PC-9 (cell line): Measurements from ENCODE around the gene SLC6A18. TPM values are rescaled to one million over a fixed set of nuclear protein-coding genes. Genes with fewer than 3 reads are reported as not detected.

Experiments
- BruUV-seq: library from RNA; stranded (reverse); fragments of 400-500 nt; replicated peaks from 2 replicates; lab custom pipeline; 2021; lab: Mats Ljungman, UMichigan
- CTCF ChIA-PET: fragments of 300-600 bp; sonication (Branson Sonifier 250); formaldehyde crosslinking; loops from one replicate; lab custom pipeline; 2022; ENCODE audit warnings: antibody characterized with exemption; lab: Charles Lee
- POLR2A ChIA-PET: fragments of 300-600 bp; sonication (Branson Sonifier 250); formaldehyde crosslinking; loops from one replicate; lab custom pipeline; 2022; ENCODE audit warnings: antibody characterized with exemption; ENCODE audit not compliant: unreplicated experiment; lab: Charles Lee
- DNase-seq, 2 experiments: peaks; one replicate each; pipeline versions ENCODE4 v3.0.0 to v3.0.0-alpha.2; 2015 to 2022; ENCODE audit warnings: mixed read lengths in 1 of 2
- H2AFZ ChIP-seq: fragments of 200-600 bp; sonication (generic); 2 replicates; pipeline ENCODE4 v1.8.1; 2017; ENCODE audit warnings: antibody characterized with exemption
- H3F3A ChIP-seq: fragments of 200-600 bp; sonication (generic); 2 replicates; pipeline ENCODE4 v1.8.1; 2017; ENCODE audit warnings: antibody characterized with exemption, mild to moderate bottlenecking, low read depth; ENCODE audit not compliant: insufficient read depth
- H3K27ac ChIP-seq: fragments of 200-600 bp; sonication (generic); 2 replicates; pipeline ENCODE4 v1.6.1; 2016; ENCODE audit warnings: mixed run types
- H3K27me3 ChIP-seq: fragments of 200-600 bp; sonication (generic); 2 replicates; pipeline ENCODE4 v1.6.1; 2016; ENCODE audit warnings: low read depth, mixed run types; ENCODE audit not compliant: insufficient read depth
- H3K36me3 ChIP-seq: fragments of 200-600 bp; sonication (generic); 2 replicates; pipeline ENCODE4 v1.6.1; 2016; ENCODE audit warnings: low read depth, mixed run types
- H3K4me1 ChIP-seq: fragments of 200-600 bp; sonication (generic); replicated peaks from 2 replicates; pipeline ENCODE4 v1.6.1; 2016; ENCODE audit warnings: mixed run types; ENCODE audit not compliant: insufficient read depth
- H3K4me2 ChIP-seq: fragments of 200-600 bp; sonication (generic); 2 replicates; pipeline ENCODE4 v1.6.1; 2017; ENCODE audit warnings: mixed run types
- H3K4me3 ChIP-seq: fragments of 200-600 bp; sonication (generic); 2 replicates; pipeline ENCODE4 v1.6.1; 2016; ENCODE audit warnings: mixed run types
- H3K79me2 ChIP-seq: fragments of 200-600 bp; sonication (generic); 2 replicates; pipeline ENCODE4 v1.6.1; 2017; ENCODE audit warnings: low read depth, mixed run types
- H3K9me2 ChIP-seq: fragments of 200-600 bp; sonication (generic); 2 replicates; pipeline ENCODE4 v1.8.1; 2017; ENCODE audit warnings: mild to moderate bottlenecking; ENCODE audit not compliant: insufficient read depth
- H3K9me3 ChIP-seq: fragments of 200-600 bp; sonication (generic); 2 replicates; pipeline ENCODE4 v1.8.1; 2016; ENCODE audit warnings: low read depth; ENCODE audit not compliant: insufficient read depth
- H4K20me1 ChIP-seq: fragments of 200-600 bp; sonication (generic); 2 replicates; pipeline ENCODE4 v1.8.1; 2017; ENCODE audit not compliant: insufficient read depth
- EZH2 ChIP-seq: fragments of 200-600 bp; sonication (generic); IDR thresholded peaks from 2 replicates; pipeline ENCODE4 v1.8.0; 2017; ENCODE audit warnings: antibody characterized with exemption, low read depth
- intact Hi-C: fragments of 100-400 bp; cut with micrococcal nuclease; formaldehyde crosslinking; loops from one replicate; pipeline ENCODE4 v1.10.0; 2022; ENCODE audit not compliant: unreplicated experiment
- total RNA-seq: library from RNA; stranded (reverse); gene quantifications from 2 replicates; pipeline ENCODE4 v1.2.3, GENCODE V29; 2021
- TF ChIP-seq, protein P1 (sequence below): fragments of 200-600 bp; sonication (generic); conservative IDR thresholded peaks from 2 replicates; pipeline ENCODE4 v1.6.1; 2017; ENCODE audit warnings: mixed run types, antibody characterized with exemption, mild to moderate bottlenecking, moderate library complexity

SLC6A18 gene
- total RNA-seq, 1 experiment from 2014 or later: not detected

DNA sequence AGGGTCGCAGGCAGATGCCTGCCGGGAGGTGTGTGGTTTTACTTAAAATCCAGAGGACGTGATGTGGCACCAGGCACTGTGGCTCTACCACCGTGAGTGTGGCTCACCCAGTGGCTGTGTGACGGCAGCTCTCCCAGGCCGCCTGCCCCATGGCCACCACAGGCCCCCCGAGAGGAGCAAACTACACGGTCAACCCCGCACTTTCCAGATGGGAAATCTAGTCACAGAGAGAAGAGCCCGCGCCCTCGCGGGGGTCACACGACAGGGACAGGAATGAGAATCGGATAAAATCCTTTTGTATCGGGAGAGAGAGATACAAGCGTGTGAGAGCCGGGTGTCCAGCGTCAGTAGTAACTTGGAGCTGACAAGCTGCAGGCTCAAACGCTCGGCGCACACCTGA, 45.2 kb downstream of the SLC6A18 start:
- ChIA-PET CTCF (no interaction called here), POLR2A (no interaction called here)
- Histone ChIP-seq H3F3A (peaks cover 4% of the 10 kb centered on the region; the same call in 1 of the 2 replicates), H3K27me3 (0 out of 2 replicates have a peak, but pooled peaks cover 3% of the 10 kb centered on the region), H3K4me2 (no peak overlapping the region), H3K79me2 (no peaks in the 10 kb centered on the region), H4K20me1 (no peaks in the 10 kb centered on the region), H3K9me2 (no peaks in the 10 kb centered on the region), H3K9me3 (no peaks in the 10 kb centered on the region), H2AFZ (no peak overlapping the region), H3K27ac (no peak overlapping the region), H3K4me3 (no peak overlapping the region), H3K36me3 (no peaks in the 10 kb centered on the region), H3K4me1 (no peaks in the 10 kb centered on the region)
- no peak for DNase-seq
- no TSS peak for BruUV-seq
- no peak for TF ChIP-seq EZH2
- TF ChIP-seq, protein P1, sequence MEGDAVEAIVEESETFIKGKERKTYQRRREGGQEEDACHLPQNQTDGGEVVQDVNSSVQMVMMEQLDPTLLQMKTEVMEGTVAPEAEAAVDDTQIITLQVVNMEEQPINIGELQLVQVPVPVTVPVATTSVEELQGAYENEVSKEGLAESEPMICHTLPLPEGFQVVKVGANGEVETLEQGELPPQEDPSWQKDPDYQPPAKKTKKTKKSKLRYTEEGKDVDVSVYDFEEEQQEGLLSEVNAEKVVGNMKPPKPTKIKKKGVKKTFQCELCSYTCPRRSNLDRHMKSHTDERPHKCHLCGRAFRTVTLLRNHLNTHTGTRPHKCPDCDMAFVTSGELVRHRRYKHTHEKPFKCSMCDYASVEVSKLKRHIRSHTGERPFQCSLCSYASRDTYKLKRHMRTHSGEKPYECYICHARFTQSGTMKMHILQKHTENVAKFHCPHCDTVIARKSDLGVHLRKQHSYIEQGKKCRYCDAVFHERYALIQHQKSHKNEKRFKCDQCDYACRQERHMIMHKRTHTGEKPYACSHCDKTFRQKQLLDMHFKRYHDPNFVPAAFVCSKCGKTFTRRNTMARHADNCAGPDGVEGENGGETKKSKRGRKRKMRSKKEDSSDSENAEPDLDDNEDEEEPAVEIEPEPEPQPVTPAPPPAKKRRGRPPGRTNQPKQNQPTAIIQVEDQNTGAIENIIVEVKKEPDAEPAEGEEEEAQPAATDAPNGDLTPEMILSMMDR: no peak
- intact Hi-C loops: no loop called here

- no TSS peak for BruUV-seq
- no peaks in the 10 kb centered on the region for H3K4me1 ChIP-seq
- H3K79me2 ChIP-seq: no peaks in the 10 kb centered on the region
- no peak overlapping the region for H2AFZ ChIP-seq
- H3K36me3 ChIP-seq: no peaks in the 10 kb centered on the region
- H4K20me1 ChIP-seq: no peaks in the 10 kb centered on the region
- H3K27ac ChIP-seq: no peak overlapping the region
- ChIA-PET CTCF (no interaction called here), POLR2A (interaction anchor here (0.6 kb wide), 1 partner anchor 21 kb away, joined by 4 read pairs; no protein-coding TSS in a partner anchor)
- H3F3A ChIP-seq: peaks cover 4% of the 10 kb centered on the region; the same call in 1 of the 2 replicates
- no peak for DNase-seq
- H3K9me3 ChIP-seq: no peaks in the 10 kb centered on the region
- H3K9me2 ChIP-seq: no peaks in the 10 kb centered on the region
- H3K27me3 ChIP-seq: no peaks in the 10 kb centered on the region
- intact Hi-C loops: no loop called here
- H3K4me2 ChIP-seq: no peak overlapping the region
- TF ChIP-seq EZH2: no peak
- TF ChIP-seq, protein P1: no peak
- H3K4me3 ChIP-seq: no peak overlapping the region
Observed at GRCh38 chr5:1270933-1271914, 46.0 kb downstream of the SLC6A18 start.

DNA sequence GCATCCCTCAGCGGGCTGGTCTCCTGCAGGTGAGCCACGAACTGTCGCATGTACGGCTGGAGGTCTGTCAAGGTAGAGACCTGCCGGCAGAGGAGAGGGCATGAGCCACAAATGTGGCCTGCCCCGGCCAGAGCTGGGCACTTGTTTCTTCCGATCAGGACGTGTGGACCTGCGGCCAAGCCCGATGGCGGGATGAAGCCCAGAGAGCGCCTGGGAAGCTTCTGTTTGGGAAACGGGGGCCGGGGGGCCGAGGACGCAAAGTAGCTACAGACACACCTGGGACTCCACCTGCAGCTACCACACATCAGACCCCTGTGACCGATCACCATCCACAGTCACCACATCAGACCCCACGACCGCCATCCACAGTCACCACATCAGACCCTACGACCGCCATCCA, 47.0 kb downstream of the SLC6A18 start:
- ChIA-PET POLR2A (no interaction called here), CTCF (no interaction called here)
- BruUV-seq: no TSS peak
- DNase-seq: no peak
- TF ChIP-seq EZH2: no peak
- TF ChIP-seq, protein P1: no peak
- Histone ChIP-seq H2AFZ (no peak overlapping the region), H3K4me3 (no peak overlapping the region), H3K27ac (no peak overlapping the region), H3K4me2 (no peak overlapping the region), H3F3A (no peaks in the 10 kb centered on the region), H4K20me1 (no peaks in the 10 kb centered on the region), H3K79me2 (no peaks in the 10 kb centered on the region), H3K36me3 (no peaks in the 10 kb centered on the region), H3K9me2 (no peaks in the 10 kb centered on the region), H3K9me3 (no peaks in the 10 kb centered on the region), H3K27me3 (no peaks in the 10 kb centered on the region), H3K4me1 (no peaks in the 10 kb centered on the region)
- intact Hi-C loops: no loop called here
